ENCODE results near the gene SPATA13. TPM values are rescaled to one million over a fixed set of nuclear protein-coding genes. Genes with fewer than 3 reads are reported as not detected.

Gene SPATA13
- total and polyA plus RNA-seq, 2 donors (not counting 1 experiment from before 2014, with no cell fraction given), result 5.7 to 8.3 TPM

DNA sequence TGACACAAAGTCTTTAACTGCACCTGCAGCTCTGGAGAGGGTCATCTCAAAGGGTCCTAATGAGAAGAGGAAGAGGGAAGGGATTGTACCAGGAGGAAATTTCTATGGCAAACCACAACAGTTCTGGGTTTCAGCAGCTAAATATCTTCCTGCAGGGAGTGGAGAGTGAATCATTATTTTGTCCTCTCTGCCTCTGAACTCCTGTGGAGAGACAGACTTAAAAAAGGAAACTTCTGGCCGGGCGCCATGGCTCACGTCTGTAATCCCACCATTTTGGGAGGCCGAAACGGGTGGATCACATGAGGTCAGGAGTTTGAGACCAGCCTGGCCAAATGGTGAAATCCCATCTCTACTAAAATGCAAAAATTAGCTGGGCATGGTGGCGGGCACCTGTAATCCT is 132.0 kb downstream of the SPATA13 start:
- H3K27ac Mint-ChIP-seq, result no peak overlapping the region
- Histone ChIP-seq H4K20me1 (ENCODE audit: control insufficient read depth, insufficient read depth, low read length, poor library complexity, severe bottlenecking) (no peaks in the 10 kb centered on the region), H3K4me2 (replicated peaks; ENCODE audit: low read depth, low read length, poor library complexity, severe bottlenecking) (no peak overlapping the region), H3K27ac (ENCODE audit: low read length in 2 of 2) (no peak overlapping the region), H3K9ac (ENCODE audit: low read length) (no peak overlapping the region), H3K27me3 (replicated peaks in 1 of 4; ENCODE audit: control extremely low read depth in 1 of 4, control insufficient read depth in 3 of 4, insufficient read depth in 4 of 4, low read length in 3 of 4) (no peaks in the 10 kb centered on the region), H2AFZ (ENCODE audit: insufficient read depth, low read depth, low read length, poor library complexity, severe bottlenecking) (no peak overlapping the region), H3K36me3 (replicated peaks in 1 of 2; ENCODE audit: control extremely low read depth in 1 of 2, control insufficient read depth in 1 of 2, extremely low read depth in 1 of 2, insufficient read depth in 2 of 2, low read length in 1 of 2) (peaks cover 3 to 56% of the 10 kb centered on the region in 2 experiments), H3K4me1 (ENCODE audit: control insufficient read depth in 2 of 2, insufficient read depth in 2 of 2, low read length in 2 of 2) (no peaks in the 10 kb centered on the region), H3K9me3 (ENCODE audit: control extremely low read depth in 1 of 3, control insufficient read depth in 2 of 3, insufficient read depth in 1 of 3, low read length in 2 of 3) (no peaks in the 10 kb centered on the region), H3K4me3 (ENCODE audit: control extremely low read depth in 1 of 5, extremely low read depth in 1 of 5, insufficient read depth in 1 of 5, low read depth in 2 of 5, low read length in 4 of 5) (no peak overlapping the region), H3K79me2 (ENCODE audit: control insufficient read depth, insufficient read depth, low read length) (no peaks in the 10 kb centered on the region)
- DNase-seq (no peak), ATAC-seq (ENCODE audit: low read depth) (no peak)
- no peaks in the 10 kb centered on the region for H3K9me3 Mint-ChIP-seq (ENCODE audit: insufficient read depth)
- no peak overlapping the region for H3K4me3 Mint-ChIP-seq
- intact Hi-C loops (cut with micrococcal nuclease), result no loop called here
- no peaks in the 10 kb centered on the region for H3K27me3 Mint-ChIP-seq
- POLR2A ChIA-PET, result no interaction called here
- no peak for TF ChIP-seq CTCF (IDR thresholded peaks at IDR 0.05)
- no peak for TF ChIP-seq EZH2 (IDR thresholded peaks at IDR 0.05; ENCODE audit: borderline replicate concordance, insufficient read depth, low read depth, low read length, poor library complexity, severe bottlenecking)
- WGBS (ENCODE audit: insufficient coverage), result 95% methylated on average over 6 of the region's 6 CpGs
- H3K4me1 Mint-ChIP-seq, result no peaks in the 10 kb centered on the region
- CTCF ChIA-PET, result no interaction called here

GRCh38 chr13:24293746-24294145 is 133.2 kb downstream of the SPATA13 start:
- no peaks in the 10 kb centered on the region for H3K4me1 ChIP-seq (ENCODE audit: control insufficient read depth in 2 of 2, insufficient read depth in 2 of 2, low read length in 2 of 2)
- H3K9me3 ChIP-seq (ENCODE audit: control extremely low read depth in 1 of 3, control insufficient read depth in 2 of 3, insufficient read depth in 1 of 3, low read length in 2 of 3), result no peaks in the 10 kb centered on the region
- H3K79me2 ChIP-seq (ENCODE audit: control insufficient read depth, insufficient read depth, low read length), result no peaks in the 10 kb centered on the region
- no peaks in the 10 kb centered on the region for H3K27me3 ChIP-seq (replicated peaks in 1 of 4; ENCODE audit: control extremely low read depth in 1 of 4, control insufficient read depth in 3 of 4, insufficient read depth in 4 of 4, low read length in 3 of 4)
- Mint-ChIP-seq H3K4me3 (no peak overlapping the region), H3K27me3 (no peaks in the 10 kb centered on the region), H3K9me3 (ENCODE audit: insufficient read depth) (no peaks in the 10 kb centered on the region), H3K4me1 (no peaks in the 10 kb centered on the region), H3K27ac (no peak overlapping the region)
- no peaks in the 10 kb centered on the region for H4K20me1 ChIP-seq (ENCODE audit: control insufficient read depth, insufficient read depth, low read length, poor library complexity, severe bottlenecking)
- no peak overlapping the region for H2AFZ ChIP-seq (ENCODE audit: insufficient read depth, low read depth, low read length, poor library complexity, severe bottlenecking)
- WGBS (ENCODE audit: insufficient coverage), result 96% methylated on average over 10 of the region's 10 CpGs
- no peak overlapping the region for H3K27ac ChIP-seq (ENCODE audit: low read length in 2 of 2)
- DNase-seq (no peak), ATAC-seq (ENCODE audit: low read depth) (no peak)
- peaks cover 0 to 60% of the 10 kb centered on the region in 2 experiments for H3K36me3 ChIP-seq (replicated peaks in 1 of 2; ENCODE audit: control extremely low read depth in 1 of 2, control insufficient read depth in 1 of 2, extremely low read depth in 1 of 2, insufficient read depth in 2 of 2, low read length in 1 of 2)
- no peak overlapping the region for H3K4me2 ChIP-seq (replicated peaks; ENCODE audit: low read depth, low read length, poor library complexity, severe bottlenecking)
- no peak for TF ChIP-seq EZH2 (IDR thresholded peaks at IDR 0.05; ENCODE audit: borderline replicate concordance, insufficient read depth, low read depth, low read length, poor library complexity, severe bottlenecking)
- TF ChIP-seq CTCF (IDR thresholded peaks at IDR 0.05), result no peak
- H3K4me3 ChIP-seq (ENCODE audit: control extremely low read depth in 1 of 5, extremely low read depth in 1 of 5, insufficient read depth in 1 of 5, low read depth in 2 of 5, low read length in 4 of 5), result no peak overlapping the region
- ChIA-PET POLR2A (no interaction called here), CTCF (no interaction called here)
- intact Hi-C loops (cut with micrococcal nuclease), result no loop called here
- H3K9ac ChIP-seq (ENCODE audit: low read length), result no peak overlapping the region

Data from B cell (primary cell).